Fibroblast of villous mesenchyme (primary cell): ENCODE results near the gene MISP3. TPM values are rescaled to one million over a fixed set of nuclear protein-coding genes. Genes with fewer than 3 reads are reported as not detected.

Experiments
- DNase-seq: peaks from one replicate; pipeline ENCODE4 v3.0.0-alpha.2; 2010; ENCODE audit warnings: low read depth
- H3K4me3 ChIP-seq: 2 replicates; pipeline ENCODE4 v1.5.1; 2011; ENCODE audit warnings: low read depth, mild to moderate bottlenecking, low read length
- total RNA-seq: library from RNA; depleted of rRNA; stranded (reverse); fragments of >200 nt; gene quantifications from 2 replicates; pipeline ENCODE4 v1.2.3, GENCODE V29; 2012
- TF ChIP-seq, protein P1 (sequence below): IDR thresholded peaks from 2 replicates; pipeline ENCODE4 v1.5.1; 2012; ENCODE audit warnings: low read depth, mild to moderate bottlenecking, low read length; ENCODE audit not compliant: insufficient read depth

MISP3 gene
- total RNA-seq, 1 donor, result under 0.01 TPM

DNA sequence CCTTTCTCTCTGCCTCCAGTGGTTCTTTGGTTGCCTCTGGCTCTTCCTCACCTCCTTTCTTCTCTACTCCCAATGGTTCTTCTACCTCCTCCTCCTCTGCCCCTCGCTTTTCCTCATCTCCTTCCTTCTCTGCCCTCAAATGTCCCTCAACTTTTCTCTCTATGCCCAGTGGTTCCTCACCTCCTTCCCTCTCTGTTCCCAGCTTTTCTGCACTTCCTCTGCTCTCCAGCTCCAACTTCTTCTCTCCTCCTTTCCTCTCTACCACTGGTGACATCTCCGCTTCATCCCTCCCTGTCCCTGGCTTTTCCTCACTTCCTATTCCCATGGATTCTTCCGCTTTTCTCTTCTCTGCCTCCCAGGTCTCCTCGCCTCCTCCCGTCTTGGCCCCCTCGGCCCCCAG, 18.5 kb upstream of the MISP3 start:
- no peak for DNase-seq
- TF ChIP-seq, protein P1, sequence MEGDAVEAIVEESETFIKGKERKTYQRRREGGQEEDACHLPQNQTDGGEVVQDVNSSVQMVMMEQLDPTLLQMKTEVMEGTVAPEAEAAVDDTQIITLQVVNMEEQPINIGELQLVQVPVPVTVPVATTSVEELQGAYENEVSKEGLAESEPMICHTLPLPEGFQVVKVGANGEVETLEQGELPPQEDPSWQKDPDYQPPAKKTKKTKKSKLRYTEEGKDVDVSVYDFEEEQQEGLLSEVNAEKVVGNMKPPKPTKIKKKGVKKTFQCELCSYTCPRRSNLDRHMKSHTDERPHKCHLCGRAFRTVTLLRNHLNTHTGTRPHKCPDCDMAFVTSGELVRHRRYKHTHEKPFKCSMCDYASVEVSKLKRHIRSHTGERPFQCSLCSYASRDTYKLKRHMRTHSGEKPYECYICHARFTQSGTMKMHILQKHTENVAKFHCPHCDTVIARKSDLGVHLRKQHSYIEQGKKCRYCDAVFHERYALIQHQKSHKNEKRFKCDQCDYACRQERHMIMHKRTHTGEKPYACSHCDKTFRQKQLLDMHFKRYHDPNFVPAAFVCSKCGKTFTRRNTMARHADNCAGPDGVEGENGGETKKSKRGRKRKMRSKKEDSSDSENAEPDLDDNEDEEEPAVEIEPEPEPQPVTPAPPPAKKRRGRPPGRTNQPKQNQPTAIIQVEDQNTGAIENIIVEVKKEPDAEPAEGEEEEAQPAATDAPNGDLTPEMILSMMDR, result no peak
- H3K4me3 ChIP-seq, result no peak overlapping the region

DNA sequence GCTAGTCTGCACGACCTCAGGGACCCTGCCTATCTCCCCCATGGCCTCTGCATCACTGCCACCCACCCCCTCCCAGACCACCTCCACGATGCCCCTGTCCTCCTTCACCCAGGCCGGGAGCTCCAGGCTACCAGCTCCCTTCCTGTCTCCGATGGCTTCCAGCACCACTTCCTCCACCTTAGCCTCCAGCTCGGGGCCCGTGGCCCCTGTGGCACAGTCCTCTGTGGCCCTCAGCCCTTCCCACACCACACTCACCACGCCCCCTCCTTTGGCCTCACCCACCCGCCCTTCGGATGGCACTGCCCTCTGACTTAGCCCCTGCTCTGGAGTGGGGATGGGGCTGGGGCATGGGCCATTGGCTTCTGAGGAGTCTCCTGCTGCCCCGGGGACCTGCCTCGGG, 17.9 kb upstream of the MISP3 start:
- TF ChIP-seq, protein P1, result no peak
- no peak overlapping the region for H3K4me3 ChIP-seq
- DNase-seq, result no peak

- H3K4me3 ChIP-seq, result no peak overlapping the region
- TF ChIP-seq, protein P1, result no peak
- no peak for DNase-seq
These were observed 17.2 kb upstream of the MISP3 start for GRCh38 chr19:14055396-14055795.

DNA sequence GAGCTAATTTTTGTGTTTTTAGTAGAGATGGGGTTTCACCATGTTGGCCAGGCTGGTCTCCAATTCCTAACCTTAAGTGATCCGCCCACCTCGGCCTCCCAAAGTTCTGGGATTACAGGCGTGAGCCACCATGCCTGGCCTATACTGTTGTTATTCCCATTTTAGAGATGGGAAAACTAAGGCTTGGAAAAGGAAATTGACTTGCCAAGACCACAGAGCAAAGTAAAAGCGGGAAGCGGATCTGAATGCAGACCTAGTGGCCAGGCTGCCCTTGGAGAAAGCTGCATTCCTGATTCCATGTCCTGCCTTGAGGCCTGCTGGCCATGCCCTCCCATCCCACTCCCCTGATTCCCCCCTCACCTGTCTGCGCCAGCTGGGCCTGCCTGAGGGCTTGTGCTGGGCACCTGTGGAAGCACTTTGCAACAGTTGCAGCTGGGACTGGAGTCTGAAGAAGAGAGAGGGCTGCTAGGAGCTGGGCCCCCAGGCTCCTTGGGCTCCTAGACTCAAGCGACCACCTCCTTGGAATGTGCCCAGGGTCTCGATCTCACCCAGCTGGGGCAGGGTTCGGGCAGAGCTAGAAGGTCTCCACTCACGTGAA, 16.4 kb upstream of the MISP3 start:
- TF ChIP-seq, protein P1, result no peak
- H3K4me3 ChIP-seq, result no peak overlapping the region
- no peak for DNase-seq

DNA sequence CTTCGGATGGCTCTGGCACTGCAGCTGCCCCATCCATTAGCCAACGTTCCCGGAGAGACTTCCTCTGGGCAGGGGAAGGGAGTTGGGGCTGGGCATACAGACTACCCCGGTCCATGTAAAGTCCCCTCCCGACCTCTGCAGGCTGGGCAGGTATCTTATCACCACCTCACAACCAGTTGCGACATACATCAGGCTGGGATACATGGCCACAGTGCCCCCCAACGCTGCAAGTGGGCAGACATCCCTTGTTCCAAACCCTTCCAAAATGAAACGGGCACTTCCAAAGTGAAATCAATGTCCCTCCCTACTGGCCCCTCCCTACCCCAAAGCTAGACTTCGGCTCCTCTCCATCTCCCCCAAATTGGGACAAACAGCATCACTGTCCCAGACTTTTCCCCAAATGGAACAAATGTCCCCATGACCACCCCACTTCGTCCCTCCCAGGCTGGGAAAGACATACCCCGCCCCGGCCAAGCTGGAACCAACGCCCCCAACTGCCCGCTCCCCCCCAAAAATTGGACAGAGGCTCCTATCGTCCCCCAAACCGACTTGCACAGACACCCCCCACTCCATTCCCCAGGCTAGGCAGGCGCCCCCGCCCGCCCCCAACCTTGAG, 15.7 kb upstream of the MISP3 start:
- DNase-seq, result no peak
- TF ChIP-seq, protein P1, result no peak
- H3K4me3 ChIP-seq, result peak overlapping the region; percentile 47

DNA sequence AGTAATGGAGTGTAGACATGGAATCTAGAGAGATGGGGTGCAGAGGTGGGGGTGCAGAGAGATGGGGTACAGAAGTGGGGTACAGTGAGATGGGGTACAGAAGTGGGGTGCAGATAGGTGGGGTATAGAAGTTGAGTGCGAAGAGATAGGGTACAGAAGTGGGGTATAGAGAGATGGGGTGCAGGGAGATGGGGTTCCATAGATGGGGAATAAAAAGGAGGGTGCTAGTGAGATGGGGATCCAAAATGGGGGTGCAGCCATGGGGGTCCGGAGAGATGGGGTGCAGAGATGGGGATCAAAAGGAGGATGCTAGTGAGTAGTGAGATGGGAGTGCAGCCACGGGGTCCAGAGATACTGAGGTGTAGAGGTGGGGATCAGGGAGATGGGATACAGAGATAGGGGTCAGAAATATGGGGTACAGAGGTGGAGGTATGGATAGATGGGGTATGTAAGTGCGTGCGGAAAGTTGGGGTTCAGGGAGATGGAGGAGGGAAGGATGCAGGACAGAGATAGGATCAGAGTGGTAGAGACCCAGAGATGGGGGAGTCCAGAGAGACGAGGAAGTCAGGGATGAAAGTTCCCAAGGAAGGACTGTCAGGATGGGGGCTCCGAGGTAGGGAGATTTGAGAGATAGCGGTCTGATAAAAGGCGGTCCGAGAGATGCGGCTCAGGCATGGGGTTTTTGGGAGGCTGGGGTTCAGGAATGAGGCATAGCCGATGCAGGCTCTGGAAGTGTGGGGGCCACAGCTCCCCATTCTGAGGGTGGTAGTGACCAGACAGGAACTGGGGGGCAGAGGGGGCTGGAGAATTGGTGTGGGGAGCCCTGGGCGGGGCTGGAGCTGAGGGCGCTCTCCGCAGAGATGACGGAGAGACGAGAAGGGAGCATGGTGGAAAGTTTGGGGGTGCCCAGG, 14.1 kb upstream of the MISP3 start:
- TF ChIP-seq, protein P1, result no peak
- no peak for DNase-seq
- peak overlapping the region; percentile 47 for H3K4me3 ChIP-seq
